GM12891 (cell line): ENCODE results near the gene RPS3.

Experiments used
- DNase-seq: peaks from one replicate; pipeline ENCODE4 v3.0.0; 2011; ENCODE audit warnings: low spot score; ENCODE audit not compliant: insufficient read length
- FAIRE-seq: peaks from 2 replicates; lab custom pipeline; 2011; peaks lifted over from hg19 to GRCh38; lab: Jason Lieb, UNC
- PAX5 ChIP-seq: IDR thresholded peaks from 2 replicates; pipeline ENCODE4 v1.6.1; 2011; ENCODE audit warnings: low read length, moderate library complexity, mild to moderate bottlenecking; ENCODE audit not compliant: insufficient read depth, severe bottlenecking
- POLR2A ChIP-seq: IDR thresholded peaks from 2 replicates; pipeline ENCODE4 v1.6.1; 2011; ENCODE audit warnings: low read depth, low read length, control low read depth
- POLR2AphosphoS5 ChIP-seq: IDR thresholded peaks from 2 replicates; pipeline ENCODE4 v1.6.1; 2011; ENCODE audit warnings: low read depth, low read length, control low read depth
- POU2F2 ChIP-seq: IDR thresholded peaks from 2 replicates; pipeline ENCODE4 v1.6.1; 2011; ENCODE audit warnings: low read depth, mild to moderate bottlenecking, control low read depth, low read length, moderate library complexity
- SPI1 ChIP-seq: IDR thresholded peaks from 2 replicates; pipeline ENCODE4 v1.6.1; 2011; ENCODE audit warnings: low read depth, low read length, control low read depth
- TAF1 ChIP-seq: IDR thresholded peaks from 2 replicates; pipeline ENCODE4 v1.6.1; 2011; ENCODE audit warnings: low read depth, low read length, control low read depth

The RPS3 gene

GRCh38 chr11:75441804-75442132 lies 42.5 kb downstream of the RPS3 start:
- DNase-seq = no peak
- no peak for FAIRE-seq
- TF ChIP-seq POU2F2 (no peak), PAX5 (no peak), SPI1 (no peak), POLR2A (no peak)

DNA sequence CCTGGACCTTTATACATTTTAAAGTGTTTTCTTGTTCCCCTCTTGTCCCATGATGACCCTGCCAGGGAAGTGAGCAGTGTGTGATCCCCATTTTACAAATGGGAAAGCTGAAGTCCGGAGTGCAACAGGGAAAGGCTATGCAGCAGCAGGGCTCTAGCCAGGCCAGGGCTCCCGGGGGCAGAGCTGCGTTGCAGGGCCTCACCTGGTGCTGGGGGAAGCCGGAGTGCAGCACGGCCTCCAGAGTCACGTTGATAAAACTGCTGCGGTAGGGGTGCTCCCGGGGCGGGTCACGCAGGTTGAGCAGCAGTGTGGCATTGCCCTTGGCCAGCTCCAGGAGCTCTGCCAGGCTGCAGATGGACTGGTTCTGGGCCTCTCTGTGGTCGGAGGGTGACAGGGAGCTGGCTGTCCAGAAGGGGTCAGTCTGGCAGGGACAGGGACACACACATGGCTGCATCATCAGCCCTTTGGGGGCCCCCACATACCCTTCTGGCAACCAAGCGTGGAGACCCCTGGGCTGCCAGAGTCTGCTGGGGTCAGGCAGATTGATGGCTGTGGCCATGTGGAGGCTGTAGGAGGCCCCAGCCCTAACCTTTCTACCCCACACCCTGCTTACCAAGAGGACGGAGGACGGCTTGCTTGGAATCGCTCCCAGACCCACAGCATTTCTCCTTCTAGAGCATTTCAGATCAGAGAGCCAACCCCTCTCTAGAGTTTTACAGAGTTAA lies 43.0 kb downstream of the RPS3 start:
- TF ChIP-seq POLR2A (no peak), POLR2AphosphoS5 (no peak)
- FAIRE-seq (no peak), DNase-seq (no peak)

DNA sequence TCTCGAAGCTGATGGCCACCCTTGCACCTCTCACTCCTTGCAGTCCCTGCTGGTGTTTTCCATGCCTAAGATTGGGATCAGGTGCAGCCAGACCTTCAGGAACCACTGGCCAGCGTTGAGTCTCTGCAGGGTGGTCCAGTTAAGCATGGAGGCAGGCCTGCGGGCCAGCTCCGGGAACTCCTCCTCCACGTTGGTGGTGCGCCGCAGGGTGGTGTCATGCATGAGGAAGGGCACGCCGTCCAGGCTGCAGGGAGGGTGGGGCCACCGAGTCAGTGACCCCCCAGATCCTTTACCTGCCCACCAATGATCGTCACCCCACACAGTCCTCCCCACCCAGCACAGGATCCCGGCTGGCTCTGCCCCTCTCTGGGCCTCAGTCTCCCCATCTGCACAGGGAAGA lies 43.7 kb downstream of the RPS3 start:
- FAIRE-seq (no peak), DNase-seq (no peak)
- no peak for TF ChIP-seq POLR2A
- no peak for TF ChIP-seq SPI1
- TF ChIP-seq PAX5 = no peak

DNA sequence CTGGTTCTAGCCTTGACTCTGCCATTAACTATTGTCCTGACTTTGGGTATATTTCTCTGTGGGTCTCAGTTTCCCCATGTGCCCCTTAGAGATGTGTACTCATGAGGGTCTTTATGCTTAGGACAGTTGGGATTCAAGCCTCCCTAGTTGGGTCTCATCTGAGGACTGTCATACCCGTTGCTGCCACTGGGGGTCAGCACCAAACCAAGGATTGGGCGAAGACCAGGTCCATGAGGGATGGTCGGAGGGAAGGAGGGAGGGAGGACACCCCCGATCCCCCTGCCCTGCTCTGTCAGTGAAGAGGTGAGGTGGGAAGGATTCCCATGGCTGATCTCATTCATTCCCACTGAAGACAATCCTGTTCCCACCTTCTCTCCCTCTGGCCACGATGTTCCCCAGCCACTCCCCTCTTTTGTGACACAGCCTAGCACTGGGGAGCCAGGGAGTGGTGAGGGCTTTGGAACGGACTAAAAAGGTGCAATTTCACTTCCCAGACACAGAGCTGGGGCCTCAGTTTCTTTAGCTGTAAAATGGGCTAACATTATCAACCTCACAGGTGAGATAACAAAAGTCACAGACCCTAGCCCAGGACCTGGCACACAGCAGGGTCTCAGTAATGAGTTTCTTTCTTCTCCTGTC lies 46.1 kb downstream of the RPS3 start:
- TF ChIP-seq PAX5 (no peak), POLR2AphosphoS5 (no peak), POU2F2 (no peak), POLR2A (no peak), TAF1 (no peak), SPI1 (no peak)
- peak; percentile 94 for FAIRE-seq
- DNase-seq = peak; percentile 76

DNA sequence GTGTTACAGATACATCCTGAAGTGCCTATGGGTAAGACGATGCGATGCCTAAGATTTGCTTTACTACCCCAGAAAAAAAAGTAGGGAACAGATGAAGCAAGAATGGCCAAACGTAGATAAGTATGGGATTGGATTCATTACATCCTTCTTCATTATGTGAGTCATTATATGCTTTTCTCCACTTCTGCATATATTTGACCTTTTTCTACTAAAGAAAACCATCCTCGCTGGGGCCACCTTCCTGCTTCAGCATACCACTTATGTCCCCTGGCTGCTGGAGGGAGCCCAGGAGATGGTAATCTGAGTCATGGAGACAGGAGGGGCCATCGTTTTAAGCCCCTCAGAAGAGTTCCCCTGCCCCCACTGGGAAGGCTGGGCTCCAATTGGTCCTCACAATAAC lies 48.1 kb downstream of the RPS3 start:
- no peak for DNase-seq
- FAIRE-seq = no peak
- TF ChIP-seq PAX5 (no peak), POU2F2 (no peak), POLR2A (no peak), TAF1 (no peak), POLR2AphosphoS5 (no peak), SPI1 (no peak)

DNA sequence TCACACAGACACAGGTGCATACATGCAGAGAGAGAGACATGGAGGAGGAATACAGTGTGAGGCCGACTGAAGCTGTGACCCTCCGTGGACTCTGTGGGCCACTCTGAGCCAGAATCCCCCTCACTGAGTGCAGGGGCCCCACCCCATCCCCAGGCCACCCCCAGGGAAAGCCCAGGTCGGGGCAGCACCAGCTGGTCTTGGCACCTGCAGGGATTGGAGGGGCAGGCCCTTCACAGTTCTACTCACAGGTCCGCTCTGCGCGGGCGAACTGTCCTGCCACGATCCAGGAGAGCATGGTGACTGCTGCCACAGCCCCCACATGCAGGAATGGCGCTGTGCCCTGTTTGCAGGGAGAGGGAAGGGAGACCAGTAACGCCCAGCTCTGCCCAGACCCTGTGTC lies 50.0 kb downstream of the RPS3 start:
- TF ChIP-seq POLR2A = no peak
- no peak for TF ChIP-seq PAX5
- TF ChIP-seq POLR2AphosphoS5 = no peak
- no peak for TF ChIP-seq SPI1
- no peak for TF ChIP-seq TAF1
- TF ChIP-seq POU2F2 = no peak
- no peak for FAIRE-seq

GRCh38 chr11:75449776-75450175 lies 50.5 kb downstream of the RPS3 start:
- no peak for FAIRE-seq
- DNase-seq = no peak
- TF ChIP-seq PAX5 (no peak), SPI1 (no peak), POLR2AphosphoS5 (no peak), POLR2A (no peak), TAF1 (no peak), POU2F2 (no peak)

More for the DNA sequence above, 50.0 kb downstream of the RPS3 start:
- no peak for DNase-seq

- TF ChIP-seq POLR2A (no peak), TAF1 (no peak), POU2F2 (no peak), POLR2AphosphoS5 (no peak), SPI1 (no peak), PAX5 (no peak)
- FAIRE-seq = no peak
- no peak for DNase-seq
These were observed 50.9 kb downstream of the RPS3 start for GRCh38 chr11:75450236-75450635.

GRCh38 chr11:75450826-75451821 lies 51.8 kb downstream of the RPS3 start:
- DNase-seq (peak; percentile 53), FAIRE-seq (no peak)
- no peak for TF ChIP-seq POU2F2
- no peak for TF ChIP-seq SPI1
- TF ChIP-seq TAF1 = no peak
- no peak for TF ChIP-seq POLR2A
- no peak for TF ChIP-seq PAX5
- TF ChIP-seq POLR2AphosphoS5 = no peak

DNA sequence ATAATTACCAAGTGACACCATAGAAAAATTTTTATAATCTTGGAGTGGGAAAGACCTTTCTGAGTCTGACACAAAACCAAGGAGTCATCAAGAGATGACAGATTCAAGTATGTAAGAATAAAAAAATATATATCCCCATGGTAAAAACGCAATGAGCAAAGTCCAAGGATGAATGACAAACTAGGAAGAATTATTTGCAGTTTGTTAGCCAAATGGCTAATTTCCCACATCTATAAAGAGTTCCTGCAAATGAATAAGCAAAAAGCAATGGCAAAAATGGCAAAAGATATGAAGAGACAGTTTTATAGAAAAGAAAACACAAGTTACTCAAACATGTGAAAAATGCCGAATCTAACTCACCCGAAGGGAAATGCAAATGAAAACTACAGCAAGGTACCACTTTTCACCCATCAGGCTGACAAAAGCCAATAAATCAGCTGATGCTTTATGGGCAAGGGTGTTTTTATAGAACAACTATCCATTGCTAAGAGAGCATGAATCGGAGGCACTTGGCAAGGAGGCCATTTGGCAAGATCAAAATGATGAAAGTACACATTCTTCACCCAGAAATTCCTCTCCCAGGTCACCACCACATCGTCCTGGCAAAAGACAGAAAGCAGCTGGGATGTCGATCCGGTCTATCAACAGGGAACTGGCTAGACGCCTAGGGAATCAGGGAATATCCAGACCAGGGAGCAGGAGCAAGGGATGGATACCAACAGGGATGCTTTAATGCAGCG lies 54.8 kb downstream of the RPS3 start:
- DNase-seq (no peak), FAIRE-seq (no peak)
- TF ChIP-seq POLR2AphosphoS5 = no peak
- TF ChIP-seq POU2F2 = no peak
- TF ChIP-seq PAX5 = no peak
- TF ChIP-seq POLR2A = no peak
- TF ChIP-seq SPI1 = no peak
- TF ChIP-seq TAF1 = no peak
